ENCODE results near the gene APMAP. TPM values are rescaled to one million over a fixed set of nuclear protein-coding genes. Genes with fewer than 3 reads are reported as not detected.
"Not testable (repeated sequence)": the region's sequence is repeated elsewhere in the genome, so short reads cannot be mapped to it uniquely, and the experiment has no call there.

APMAP gene
- total RNA-seq, 1 donor from 2014 or later = 71.7 TPM

- Histone ChIP-seq H3K4me3 (no peak overlapping the region), H3K4me1 (no peaks in the 10 kb centered on the region), H3K9ac (no peak overlapping the region), H3K27me3 (no peaks in the 10 kb centered on the region), H2AFZ (replicated peaks) (no peak overlapping the region), H4K20me1 (ENCODE audit: low read depth) (no peaks in the 10 kb centered on the region), H3K27ac (no peak overlapping the region), H3K36me3 (no peaks in the 10 kb centered on the region), H3K4me2 (no peak overlapping the region), H3K9me3 (ENCODE audit: low read depth) (no peaks in the 10 kb centered on the region), H3K79me2 (ENCODE audit: low read depth) (no peaks in the 10 kb centered on the region), H3F3A (ENCODE audit: low read depth) (no peaks in the 10 kb centered on the region)
- Mint-ChIP-seq H3K4me1 (no peaks in the 10 kb centered on the region), H3K27me3 (ENCODE audit: insufficient read depth, low read depth) (peaks cover 9% of the 10 kb centered on the region), H3K36me3 (no peaks in the 10 kb centered on the region), H3K27ac (no peak overlapping the region), H3K9me3 (peaks cover 13% of the 10 kb centered on the region), H3K4me3 (no peak overlapping the region)
- no peak for DNase-seq (ENCODE audit: low spot score)
- no peak for TF ChIP-seq CTCF (IDR thresholded peaks at IDR 0.05)
- TF ChIP-seq EZH2 (IDR thresholded peaks at IDR 0.05) = no peak
- TF ChIP-seq EZH2phosphoT487 (IDR thresholded peaks at IDR 0.05) = no peak
These were observed 42.3 kb downstream of the APMAP start for GRCh38 chr20:24950128-24950835.

- Histone ChIP-seq H4K20me1 (ENCODE audit: low read depth) (no peaks in the 10 kb centered on the region), H3K9me3 (ENCODE audit: low read depth) (no peaks in the 10 kb centered on the region), H3K36me3 (no peaks in the 10 kb centered on the region), H2AFZ (replicated peaks) (no peak overlapping the region), H3K4me2 (no peak overlapping the region), H3K79me2 (ENCODE audit: low read depth) (no peaks in the 10 kb centered on the region), H3F3A (ENCODE audit: low read depth) (no peaks in the 10 kb centered on the region), H3K9ac (no peak overlapping the region), H3K27ac (no peak overlapping the region), H3K4me1 (no peaks in the 10 kb centered on the region), H3K4me3 (no peak overlapping the region), H3K27me3 (no peaks in the 10 kb centered on the region)
- Mint-ChIP-seq H3K27ac (no peak overlapping the region), H3K27me3 (ENCODE audit: insufficient read depth, low read depth) (peaks cover 9% of the 10 kb centered on the region), H3K9me3 (peaks cover 13% of the 10 kb centered on the region), H3K4me3 (no peak overlapping the region), H3K36me3 (no peaks in the 10 kb centered on the region), H3K4me1 (no peaks in the 10 kb centered on the region)
- no peak for TF ChIP-seq EZH2phosphoT487 (IDR thresholded peaks at IDR 0.05)
- no peak for DNase-seq (ENCODE audit: low spot score)
These were observed 42.8 kb downstream of the APMAP start for GRCh38 chr20:24949756-24950127.

- no peak within 1 kb of the TSS for H2AFZ ChIP-seq (replicated peaks)
- H3K9ac ChIP-seq = no peak within 1 kb of the TSS
- H3K4me2 ChIP-seq = no peak within 1 kb of the TSS
- no peaks in the 10 kb centered on the region for H3K9me3 ChIP-seq (ENCODE audit: low read depth)
- no peak within 1 kb of the TSS for H3K27ac Mint-ChIP-seq
- no peaks in the 10 kb centered on the region for H3K36me3 ChIP-seq
- peaks cover 9% of the 10 kb centered on the region for H3K27me3 Mint-ChIP-seq (ENCODE audit: insufficient read depth, low read depth)
- H3K79me2 ChIP-seq (ENCODE audit: low read depth) = no peaks in the 10 kb centered on the region
- H3K4me3 Mint-ChIP-seq = no peak within 1 kb of the TSS
- H3F3A ChIP-seq (ENCODE audit: low read depth) = no peaks in the 10 kb centered on the region
- H3K4me1 ChIP-seq = no peaks in the 10 kb centered on the region
- no peaks in the 10 kb centered on the region for H3K4me1 Mint-ChIP-seq
- no peak within 1 kb of the TSS for H3K4me3 ChIP-seq
- no peak for DNase-seq (ENCODE audit: low spot score)
- TF ChIP-seq EZH2phosphoT487 (IDR thresholded peaks at IDR 0.05) (no peak), CTCF (IDR thresholded peaks at IDR 0.05) (no peak), EZH2 (IDR thresholded peaks at IDR 0.05) (no peak)
- H3K9me3 Mint-ChIP-seq = peaks cover 13% of the 10 kb centered on the region
- no peak within 1 kb of the TSS for H3K27ac ChIP-seq
- no peaks in the 10 kb centered on the region for H4K20me1 ChIP-seq (ENCODE audit: low read depth)
- no peaks in the 10 kb centered on the region for H3K27me3 ChIP-seq
- H3K36me3 Mint-ChIP-seq = no peaks in the 10 kb centered on the region
These were observed 43.4 kb downstream of the APMAP start, which contains the start of gene CST7 for GRCh38 chr20:24948939-24949679. CST7 (plus strand) TSS chr20:24949269; CDS start chr20:24949506, 237 bp downstream.

GRCh38 chr20:24948396-24948938 is 44.1 kb downstream of the APMAP start:
- H3K9ac ChIP-seq; H3K4me3 ChIP-seq; H3K27me3 ChIP-seq; H4K20me1 ChIP-seq (ENCODE audit: low read depth); H3K36me3 Mint-ChIP-seq; H3K4me1 ChIP-seq; H2AFZ ChIP-seq (replicated peaks); H3K79me2 ChIP-seq (ENCODE audit: low read depth); H3K27me3 Mint-ChIP-seq (ENCODE audit: insufficient read depth, low read depth); H3K4me1 Mint-ChIP-seq; H3F3A ChIP-seq (ENCODE audit: low read depth); H3K4me3 Mint-ChIP-seq; H3K36me3 ChIP-seq; DNase-seq (ENCODE audit: low spot score); H3K9me3 ChIP-seq (ENCODE audit: low read depth); H3K27ac Mint-ChIP-seq; H3K4me2 ChIP-seq; H3K27ac ChIP-seq: not testable (repeated sequence)
- H3K9me3 Mint-ChIP-seq = peaks cover 13% of the 10 kb centered on the region

- not testable (repeated sequence) for H3K9me3 ChIP-seq (ENCODE audit: low read depth); H3K27ac ChIP-seq; H3K9ac ChIP-seq; H3K27ac Mint-ChIP-seq; H3K4me3 ChIP-seq; H3K4me1 Mint-ChIP-seq; H3K4me2 ChIP-seq; H3K36me3 Mint-ChIP-seq; H3K4me1 ChIP-seq; H3K4me3 Mint-ChIP-seq; H2AFZ ChIP-seq (replicated peaks); H3F3A ChIP-seq (ENCODE audit: low read depth); DNase-seq (ENCODE audit: low spot score); H3K79me2 ChIP-seq (ENCODE audit: low read depth); H4K20me1 ChIP-seq (ENCODE audit: low read depth); H3K27me3 ChIP-seq; H3K36me3 ChIP-seq; H3K27me3 Mint-ChIP-seq (ENCODE audit: insufficient read depth, low read depth)
- peaks cover 13% of the 10 kb centered on the region for H3K9me3 Mint-ChIP-seq
These were observed 46.2 kb downstream of the APMAP start for GRCh38 chr20:24946376-24946775.

All from neural progenitor cell (in vitro differentiated cells).